Endothelial cell (in vitro differentiated cells): ENCODE results near the gene TPM4. TPM values are rescaled to one million over a fixed set of nuclear protein-coding genes. Genes with fewer than 3 reads are reported as not detected.

Experiments used
- DNase-seq: peaks from one replicate; pipeline ENCODE4 v3.0.0; 2021; ENCODE audit warnings: low spot score
- H3K27ac Mint-ChIP-seq: one replicate; pipeline ENCODE4 v1.8.0; 2021; ENCODE audit warnings: mixed read lengths, inconsistent platforms; ENCODE audit not compliant: unreplicated experiment
- H3K27me3 Mint-ChIP-seq: one replicate; pipeline ENCODE4 v1.8.0; 2021; ENCODE audit warnings: mild to moderate bottlenecking, moderate library complexity, mixed read lengths, inconsistent platforms; ENCODE audit not compliant: unreplicated experiment
- H3K36me3 Mint-ChIP-seq: one replicate; pipeline ENCODE4 v1.8.0; 2021; ENCODE audit warnings: mild to moderate bottlenecking, low read depth, mixed read lengths, inconsistent platforms; ENCODE audit not compliant: unreplicated experiment
- H3K4me1 Mint-ChIP-seq: one replicate; pipeline ENCODE4 v1.8.0; 2021; ENCODE audit warnings: mild to moderate bottlenecking, mixed read lengths, inconsistent platforms; ENCODE audit not compliant: unreplicated experiment
- H3K4me3 Mint-ChIP-seq: one replicate; pipeline ENCODE4 v1.8.0; 2021; ENCODE audit warnings: mild to moderate bottlenecking, mixed read lengths, inconsistent platforms; ENCODE audit not compliant: unreplicated experiment
- H3K9me3 Mint-ChIP-seq: one replicate; pipeline ENCODE4 v1.8.0; 2021; ENCODE audit warnings: mixed read lengths, inconsistent platforms; ENCODE audit not compliant: unreplicated experiment
- CTCF ChIP-seq: fragments of 200-600 bp; sonication (generic); IDR thresholded peaks from one replicate; pipeline ENCODE4 v1.5.0; 2021; ENCODE audit warnings: antibody characterized with exemption; ENCODE audit not compliant: unreplicated experiment
- total RNA-seq: library from RNA; stranded (reverse); fragmentation: NEBNext Ultra II Directional; extraction: Animal tissue kit (Norgen Biotek cat#: 25700); gene quantifications from one replicate; pipeline ENCODE4 v1.2.1, GENCODE V29; 2021; ENCODE audit not compliant: unreplicated experiment

TPM4 gene
- total RNA-seq, 1 donor from 2014 or later: 644 TPM

- H3K27me3 Mint-ChIP-seq: peaks cover 5% of the 10 kb centered on the region
- TF ChIP-seq CTCF: no peak
- H3K4me3 Mint-ChIP-seq: no peak overlapping the region
- H3K27ac Mint-ChIP-seq: no peak overlapping the region
- H3K4me1 Mint-ChIP-seq: no peaks in the 10 kb centered on the region
- H3K9me3 Mint-ChIP-seq: no peaks in the 10 kb centered on the region
- no peaks in the 10 kb centered on the region for H3K36me3 Mint-ChIP-seq
- DNase-seq: no peak
Observed at GRCh38 chr19:16045171-16045570, 31.1 kb upstream of the TPM4 start.

- no peak overlapping the region for H3K4me3 Mint-ChIP-seq
- no peak for DNase-seq
- TF ChIP-seq CTCF: no peak
- no peak overlapping the region for H3K27ac Mint-ChIP-seq
- H3K27me3 Mint-ChIP-seq: peaks cover 5% of the 10 kb centered on the region
- no peaks in the 10 kb centered on the region for H3K9me3 Mint-ChIP-seq
- no peaks in the 10 kb centered on the region for H3K4me1 Mint-ChIP-seq
- no peaks in the 10 kb centered on the region for H3K36me3 Mint-ChIP-seq
Observed at GRCh38 chr19:16045893-16046292, 30.4 kb upstream of the TPM4 start.

GRCh38 chr19:16048583-16048982, 27.7 kb upstream of the TPM4 start:
- Mint-ChIP-seq H3K4me3 (no peak overlapping the region), H3K36me3 (no peaks in the 10 kb centered on the region), H3K4me1 (no peaks in the 10 kb centered on the region), H3K27me3 (peaks cover 5% of the 10 kb centered on the region), H3K9me3 (peaks cover 8% of the 10 kb centered on the region), H3K27ac (no peak overlapping the region)
- no peak for DNase-seq
- no peak for TF ChIP-seq CTCF

GRCh38 chr19:16051254-16052025, 24.9 kb upstream of the TPM4 start:
- no peaks in the 10 kb centered on the region for H3K36me3 Mint-ChIP-seq

More at GRCh38 chr19:16051254-16052025, 24.9 kb upstream of the TPM4 start:
- TF ChIP-seq CTCF: no peak
- no peak overlapping the region for H3K4me3 Mint-ChIP-seq
- H3K27me3 Mint-ChIP-seq: peaks cover 4% of the 10 kb centered on the region
- no peaks in the 10 kb centered on the region for H3K4me1 Mint-ChIP-seq
- no peak for DNase-seq
- H3K27ac Mint-ChIP-seq: no peak overlapping the region
- peaks cover 8% of the 10 kb centered on the region for H3K9me3 Mint-ChIP-seq
